ENCODE data around the gene MS4A1.
"Not testable (repeated sequence)": the region's sequence is repeated elsewhere in the genome, so short reads cannot be mapped to it uniquely, and the experiment has no call there.

Gene MS4A1

GRCh38 chr11:60469723-60470122, 14.1 kb downstream of the MS4A1 start:
- Mint-ChIP-seq H3K27me3 (peaks cover 7 to 16% of the 10 kb centered on the region in 2 donors), H3K9me3 (no peaks in the 10 kb centered on the region), H3K4me3 (no peak overlapping the region), H3K36me3 (ENCODE audit: insufficient read depth) (peaks cover 10% of the 10 kb centered on the region), H3K27ac (no peak overlapping the region), H3K4me1 (ENCODE audit: low read depth in 2 of 2) (no peaks in the 10 kb centered on the region)
- DNase-seq, result no peak
- no peak for ATAC-seq (replicated peaks)

- peaks cover 7 to 9% of the 10 kb centered on the region in 2 donors for H3K27me3 Mint-ChIP-seq
- no peaks in the 10 kb centered on the region for H3K9me3 Mint-ChIP-seq
- no peak overlapping the region for H3K4me3 Mint-ChIP-seq
- ATAC-seq (replicated peaks) (peak; percentile 50), DNase-seq (no peak)
- no peaks in the 10 kb centered on the region for H3K36me3 Mint-ChIP-seq (ENCODE audit: insufficient read depth)
- no peaks in the 10 kb centered on the region for H3K4me1 Mint-ChIP-seq (ENCODE audit: low read depth in 2 of 2)
- no peak overlapping the region for H3K27ac Mint-ChIP-seq
These were observed 21.4 kb downstream of the MS4A1 start for GRCh38 chr11:60477035-60477445.

DNA sequence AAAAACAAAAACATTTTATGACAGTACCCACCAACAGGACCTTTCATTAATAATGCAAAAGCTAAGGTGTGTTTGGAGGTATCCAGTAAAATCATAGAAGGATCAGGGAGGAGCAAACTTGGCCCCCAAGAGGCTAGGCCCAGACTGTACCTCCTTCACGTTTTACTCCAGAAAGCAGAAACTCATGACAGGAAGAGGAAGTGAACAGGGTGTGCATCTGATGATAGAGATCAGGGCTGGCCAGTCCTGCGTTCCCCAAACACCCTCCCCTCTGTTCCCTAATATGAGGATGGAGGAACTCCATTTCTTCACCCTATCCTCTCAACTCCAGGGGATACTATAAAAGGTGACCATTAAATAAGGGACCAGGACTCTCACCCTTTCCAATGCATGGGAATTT, 26.7 kb downstream of the MS4A1 start:
- Mint-ChIP-seq H3K27ac (no peak overlapping the region), H3K36me3 (ENCODE audit: insufficient read depth) (no peaks in the 10 kb centered on the region), H3K9me3 (no peaks in the 10 kb centered on the region), H3K4me3 (no peak overlapping the region), H3K27me3 (no peaks in the 10 kb centered on the region), H3K4me1 (ENCODE audit: low read depth in 2 of 2) (peaks cover 3 to 8% of the 10 kb centered on the region in 2 donors)
- no peak for ATAC-seq (replicated peaks)
- DNase-seq, result no peak

DNA sequence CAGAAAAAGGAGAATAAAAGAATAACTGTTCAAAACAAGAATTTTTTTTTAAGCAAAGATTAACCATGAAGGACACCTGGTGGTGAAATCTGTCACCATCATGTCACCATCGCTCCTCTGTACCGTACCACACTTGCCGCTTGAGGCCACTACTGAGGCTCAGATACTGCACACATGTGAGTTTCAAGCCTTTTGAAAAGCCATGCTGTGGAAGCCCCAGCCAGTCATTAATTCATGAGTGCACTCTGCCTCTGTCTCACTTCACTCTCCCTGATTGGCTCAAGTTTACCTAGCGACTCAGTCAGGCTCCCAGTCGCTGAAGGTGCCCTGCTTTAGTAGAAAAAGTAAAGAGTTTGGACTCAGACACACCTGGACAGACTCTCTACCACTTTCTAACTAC, 30.3 kb downstream of the MS4A1 start:
- DNase-seq (peak; percentile 4 to 19 (median 12)), ATAC-seq (replicated peaks) (peak; percentile 76)
- Mint-ChIP-seq H3K27me3 (peaks cover 7 to 11% of the 10 kb centered on the region in 2 donors), H3K4me3 (no peak overlapping the region), H3K27ac (no peak overlapping the region), H3K4me1 (ENCODE audit: low read depth in 2 of 2) (peaks cover 3 to 8% of the 10 kb centered on the region in 2 donors), H3K36me3 (ENCODE audit: insufficient read depth) (no peaks in the 10 kb centered on the region), H3K9me3 (no peaks in the 10 kb centered on the region)

DNA sequence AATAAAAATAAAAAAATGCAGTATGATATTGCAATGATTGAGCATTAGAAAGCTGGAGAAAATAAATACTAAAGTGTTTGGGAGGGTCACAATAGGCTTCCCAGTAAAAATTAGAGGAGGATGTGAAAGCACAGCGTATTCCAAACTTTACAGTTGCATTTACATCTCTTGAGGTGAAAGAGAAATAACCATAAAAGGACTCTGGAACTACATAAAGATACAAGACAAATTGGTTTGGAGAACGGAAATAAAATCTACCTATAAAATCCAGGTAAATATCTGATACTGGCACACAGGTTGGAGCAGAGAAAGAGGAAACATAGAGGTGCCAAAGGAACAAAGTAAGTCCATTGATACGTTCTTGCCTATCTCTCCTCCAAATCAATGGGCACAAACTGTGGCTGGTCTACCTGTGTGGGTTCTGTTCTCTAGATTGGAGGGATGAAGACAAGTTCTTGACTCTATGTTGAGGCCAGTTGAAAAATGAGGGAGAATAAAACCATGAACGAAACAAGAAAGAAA, 36.9 kb downstream of the MS4A1 start, which contains the start of gene MS4A12:
Gene MS4A12, plus strand, starts transcription at position 291 of the 522 bp plus-strand sequence. CDS start 4,541 bp downstream, outside the sequence.
- no peaks in the 10 kb centered on the region for H3K9me3 Mint-ChIP-seq
- H3K4me1 Mint-ChIP-seq (ENCODE audit: low read depth in 2 of 2), result no peaks in the 10 kb centered on the region
- no peak within 1 kb of the TSS for H3K27ac Mint-ChIP-seq
- H3K4me3 Mint-ChIP-seq, result no peak within 1 kb of the TSS
- no peaks in the 10 kb centered on the region for H3K36me3 Mint-ChIP-seq (ENCODE audit: insufficient read depth)
- DNase-seq (no peak), ATAC-seq (replicated peaks) (no peak)
- peaks cover 15 to 28% of the 10 kb centered on the region in 2 donors for H3K27me3 Mint-ChIP-seq

DNA sequence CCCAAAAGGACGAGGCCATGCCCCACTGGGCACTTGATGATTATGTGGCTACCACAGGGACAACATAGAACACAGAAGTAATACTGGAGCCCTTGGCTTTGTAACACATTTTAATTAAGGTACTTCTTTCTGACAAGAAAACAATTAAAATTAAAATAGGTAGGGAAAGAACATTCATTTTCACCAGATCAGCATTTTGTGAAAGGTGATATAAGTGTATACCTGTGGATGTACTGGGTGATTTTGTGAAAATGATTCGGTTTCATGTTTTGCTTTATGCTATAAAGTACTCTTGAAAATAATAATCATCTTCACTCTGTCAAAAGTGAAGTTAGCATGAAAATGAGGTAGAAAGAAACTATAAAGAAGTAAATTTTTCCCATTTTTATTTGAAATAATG, 37.8 kb downstream of the MS4A1 start:
- H3K4me3 Mint-ChIP-seq, result no peak overlapping the region
- no peaks in the 10 kb centered on the region for H3K9me3 Mint-ChIP-seq
- no peak for DNase-seq
- ATAC-seq (replicated peaks), result no peak
- H3K36me3 Mint-ChIP-seq (ENCODE audit: insufficient read depth), result no peaks in the 10 kb centered on the region
- H3K27ac Mint-ChIP-seq, result no peak overlapping the region
- peaks cover 19 to 37% of the 10 kb centered on the region in 2 donors for H3K27me3 Mint-ChIP-seq
- no peaks in the 10 kb centered on the region for H3K4me1 Mint-ChIP-seq (ENCODE audit: low read depth in 2 of 2)

GRCh38 chr11:60498399-60498798, 42.8 kb downstream of the MS4A1 start:
- DNase-seq (no peak), ATAC-seq (replicated peaks) (no peak)
- Mint-ChIP-seq H3K27me3 (peaks cover 22 to 34% of the 10 kb centered on the region in 2 donors), H3K9me3 (no peaks in the 10 kb centered on the region), H3K4me3 (no peak overlapping the region), H3K4me1 (ENCODE audit: low read depth in 2 of 2) (no peaks in the 10 kb centered on the region), H3K36me3 (ENCODE audit: insufficient read depth) (no peaks in the 10 kb centered on the region), H3K27ac (no peak overlapping the region)

GRCh38 chr11:60498853-60499252, 43.2 kb downstream of the MS4A1 start:
- no peaks in the 10 kb centered on the region for H3K36me3 Mint-ChIP-seq (ENCODE audit: insufficient read depth)
- peak overlapping the region in 1 of 2 donors; percentile 6 for H3K27ac Mint-ChIP-seq
- DNase-seq (no peak), ATAC-seq (replicated peaks) (peak; percentile 19)
- H3K9me3 Mint-ChIP-seq, result no peaks in the 10 kb centered on the region
- H3K4me3 Mint-ChIP-seq, result no peak overlapping the region
- H3K4me1 Mint-ChIP-seq (ENCODE audit: low read depth in 2 of 2), result no peaks in the 10 kb centered on the region
- peaks cover 22 to 34% of the 10 kb centered on the region in 2 donors for H3K27me3 Mint-ChIP-seq

GRCh38 chr11:60500276-60500910, 44.7 kb downstream of the MS4A1 start:
- Mint-ChIP-seq H3K4me1 (ENCODE audit: low read depth in 2 of 2) (peaks cover 6 to 7% of the 10 kb centered on the region in 2 donors), H3K27ac (no peak overlapping the region), H3K36me3 (ENCODE audit: insufficient read depth) (no peaks in the 10 kb centered on the region), H3K27me3 (peaks cover 22 to 34% of the 10 kb centered on the region in 2 donors), H3K4me3 (no peak overlapping the region), H3K9me3 (no peaks in the 10 kb centered on the region)
- ATAC-seq (replicated peaks) (no peak), DNase-seq (no peak)

GRCh38 chr11:60502221-60502775, 46.7 kb downstream of the MS4A1 start:
- Mint-ChIP-seq H3K4me1 (ENCODE audit: low read depth in 2 of 2) (peaks cover 6 to 7% of the 10 kb centered on the region in 2 donors), H3K4me3 (no peak overlapping the region), H3K27me3 (peaks cover 22 to 30% of the 10 kb centered on the region in 2 donors), H3K9me3 (no peaks in the 10 kb centered on the region), H3K27ac (no peak overlapping the region), H3K36me3 (ENCODE audit: insufficient read depth) (no peaks in the 10 kb centered on the region)
- DNase-seq (no peak), ATAC-seq (replicated peaks) (no peak)

DNA sequence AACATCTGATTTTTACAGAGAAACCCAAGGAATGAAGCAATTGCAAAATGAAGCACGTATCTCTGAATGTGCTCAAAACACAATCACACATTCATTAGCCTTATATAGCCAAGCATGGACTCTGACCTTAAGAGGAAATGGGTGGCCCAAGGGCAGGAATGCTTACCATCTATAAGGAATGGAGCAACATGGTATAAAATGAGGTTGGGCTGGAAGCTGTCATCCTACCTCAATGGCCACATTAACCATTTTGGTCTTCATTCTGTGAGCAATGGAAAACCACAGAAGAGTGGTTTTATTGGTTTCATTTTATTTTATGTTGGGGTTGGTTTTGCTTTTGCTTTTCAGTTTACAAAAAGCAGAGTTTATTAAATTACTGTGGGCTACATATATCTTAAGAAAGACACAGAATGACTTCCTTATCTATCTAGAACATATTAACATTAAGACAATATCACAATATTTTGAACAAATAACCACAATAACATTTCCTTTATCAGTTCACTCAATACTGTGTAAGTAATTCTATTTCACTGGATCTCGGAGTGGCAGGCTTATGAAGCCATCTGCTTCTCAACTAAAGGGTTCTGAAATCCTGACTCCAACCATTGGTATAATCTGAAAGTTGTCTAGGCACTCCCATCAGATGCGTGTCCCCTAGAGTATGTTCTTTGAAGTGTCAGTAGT, 48.7 kb downstream of the MS4A1 start:
- Mint-ChIP-seq H3K4me3 (no peak overlapping the region), H3K9me3 (no peaks in the 10 kb centered on the region), H3K27ac (peak overlapping the region; percentile 7 to 50), H3K4me1 (ENCODE audit: low read depth in 2 of 2) (peaks cover 6 to 7% of the 10 kb centered on the region in 2 donors), H3K27me3 (peaks cover 18 to 28% of the 10 kb centered on the region in 2 donors), H3K36me3 (ENCODE audit: insufficient read depth) (no peaks in the 10 kb centered on the region)
- DNase-seq, result no peak
- peak; percentile 39 for ATAC-seq (replicated peaks)

GRCh38 chr11:60509609-60510008, 54.0 kb downstream of the MS4A1 start:
- not testable (repeated sequence) for H3K4me1 Mint-ChIP-seq (ENCODE audit: low read depth in 2 of 2); H3K36me3 Mint-ChIP-seq (ENCODE audit: insufficient read depth); H3K27ac Mint-ChIP-seq; ATAC-seq (replicated peaks); H3K9me3 Mint-ChIP-seq; H3K4me3 Mint-ChIP-seq; DNase-seq
- H3K27me3 Mint-ChIP-seq, result peaks cover 9 to 30% of the 10 kb centered on the region in 2 donors

DNA sequence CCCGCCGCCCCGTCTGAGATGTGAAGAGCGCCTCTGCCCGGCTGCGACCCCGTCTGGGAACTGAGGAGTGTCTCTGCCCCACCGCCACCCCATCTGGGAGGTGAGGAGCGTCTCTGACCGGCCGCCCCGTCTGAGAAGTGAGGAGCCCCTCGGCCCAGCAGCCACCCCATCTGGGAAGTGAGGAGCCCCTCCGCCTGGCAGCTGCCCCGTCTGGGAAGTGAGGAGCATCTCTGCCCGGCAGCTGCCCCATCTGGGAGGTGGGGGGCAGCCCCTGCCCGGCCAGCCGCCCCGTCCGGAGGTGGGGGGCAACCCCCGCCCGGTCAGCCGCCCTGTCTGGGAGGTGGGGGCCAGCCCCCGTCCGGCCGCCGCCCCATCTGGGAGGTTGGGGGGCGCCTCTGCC, 54.6 kb downstream of the MS4A1 start:
- DNase-seq; H3K4me3 Mint-ChIP-seq; ATAC-seq (replicated peaks); H3K9me3 Mint-ChIP-seq; H3K36me3 Mint-ChIP-seq (ENCODE audit: insufficient read depth); H3K27ac Mint-ChIP-seq; H3K4me1 Mint-ChIP-seq (ENCODE audit: low read depth in 2 of 2): not testable (repeated sequence)
- peaks cover 12 to 31% of the 10 kb centered on the region in 2 donors for H3K27me3 Mint-ChIP-seq

Measured in effector memory CD8-positive, alpha-beta T cell (primary cell).